ENCODE results near the gene CACNG7.

DNA sequence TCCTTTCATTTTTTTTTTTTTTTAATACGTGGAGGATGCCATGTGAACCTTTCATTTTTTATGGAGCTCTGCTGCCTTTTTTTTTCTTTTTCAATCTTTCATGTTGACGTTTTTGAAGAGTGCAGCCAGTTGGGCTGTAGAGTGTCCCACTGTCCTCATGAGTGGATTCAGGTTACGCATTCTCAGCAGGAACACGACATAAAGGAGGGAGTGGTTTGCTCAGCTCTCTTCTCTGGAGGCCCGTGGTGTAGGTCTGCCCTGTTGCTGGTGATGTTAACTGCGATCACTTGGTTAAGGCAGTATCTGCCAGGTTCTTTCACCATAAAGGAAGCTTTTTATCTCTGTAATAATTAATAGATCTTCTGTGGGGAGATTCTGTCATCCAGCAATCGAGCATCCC lies 27.0 kb downstream of the CACNG7 start:
- TF ChIP-seq, protein P1, sequence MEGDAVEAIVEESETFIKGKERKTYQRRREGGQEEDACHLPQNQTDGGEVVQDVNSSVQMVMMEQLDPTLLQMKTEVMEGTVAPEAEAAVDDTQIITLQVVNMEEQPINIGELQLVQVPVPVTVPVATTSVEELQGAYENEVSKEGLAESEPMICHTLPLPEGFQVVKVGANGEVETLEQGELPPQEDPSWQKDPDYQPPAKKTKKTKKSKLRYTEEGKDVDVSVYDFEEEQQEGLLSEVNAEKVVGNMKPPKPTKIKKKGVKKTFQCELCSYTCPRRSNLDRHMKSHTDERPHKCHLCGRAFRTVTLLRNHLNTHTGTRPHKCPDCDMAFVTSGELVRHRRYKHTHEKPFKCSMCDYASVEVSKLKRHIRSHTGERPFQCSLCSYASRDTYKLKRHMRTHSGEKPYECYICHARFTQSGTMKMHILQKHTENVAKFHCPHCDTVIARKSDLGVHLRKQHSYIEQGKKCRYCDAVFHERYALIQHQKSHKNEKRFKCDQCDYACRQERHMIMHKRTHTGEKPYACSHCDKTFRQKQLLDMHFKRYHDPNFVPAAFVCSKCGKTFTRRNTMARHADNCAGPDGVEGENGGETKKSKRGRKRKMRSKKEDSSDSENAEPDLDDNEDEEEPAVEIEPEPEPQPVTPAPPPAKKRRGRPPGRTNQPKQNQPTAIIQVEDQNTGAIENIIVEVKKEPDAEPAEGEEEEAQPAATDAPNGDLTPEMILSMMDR (IDR thresholded peaks at IDR 0.05; ENCODE audit: poor library complexity, severe bottlenecking): no peak
- TF ChIP-seq POLR2AphosphoS5 (IDR thresholded peaks at IDR 0.05) (no peak), TAF1 (IDR thresholded peaks at IDR 0.05; ENCODE audit: low read depth) (no peak), RAD21 (conservative IDR thresholded peaks at IDR 0.05) (no peak), EZH2 (IDR thresholded peaks at IDR 0.05; ENCODE audit: borderline replicate concordance, insufficient read depth, low read length, poor library complexity, severe bottlenecking) (no peak), SMC3 (conservative IDR thresholded peaks at IDR 0.05; ENCODE audit: poor library complexity) (no peak), EP300 (conservative IDR thresholded peaks at IDR 0.05; ENCODE audit: poor library complexity, severe bottlenecking) (no peak)
